T-cell (primary cell): ENCODE results near the gene SIM2. TPM values are rescaled to one million over a fixed set of nuclear protein-coding genes. Genes with fewer than 3 reads are reported as not detected.

Experiments
- ATAC-seq, 4 experiments: fragments of 200-7000 bp in 3 of 4; fragments of 150-1000 bp in 1 of 4; cut with Tn5 transposase; replicated peaks in 1 of 4; 1 replicate in 3 of 4; 2 replicates in 1 of 4; pipeline ENCODE4 v1.10.0; 2021; ENCODE audit warnings: moderate library complexity in 3 of 4, mild to moderate bottlenecking in 2 of 4, moderate number of reproducible peaks in 1 of 4
- CTCF ChIA-PET, 2 donors: fragments of 300-600 bp; sonication (Branson Sonifier 250); formaldehyde crosslinking; loops; one replicate each; lab custom pipeline; 2022; ENCODE audit warnings: antibody characterized with exemption in 2 of 2; lab: Charles Lee
- POLR2A ChIA-PET, 2 donors: fragments of 300-600 bp; sonication (Branson Sonifier 250); formaldehyde crosslinking; loops; one replicate each; lab custom pipeline; 2022; ENCODE audit warnings: antibody characterized with exemption in 2 of 2; lab: Charles Lee
- DNase-seq, 35 experiments: peaks; one replicate each; pipeline versions ENCODE4 v3.0.0 to v3.0.0-alpha.2; 2013 to 2023
- H3K27ac ChIP-seq: one replicate; pipeline ENCODE4 v1.5.1; 2013; ENCODE audit warnings: low read length
- H3K27me3 ChIP-seq, 2 experiments: replicated peaks in 1 of 2; 1 replicate in 1 of 2; 2 replicates in 1 of 2; pipeline versions ENCODE4 v1.6.1 to v1.7.0; 2013; ENCODE audit warnings: low read length in 1 of 2, mixed read lengths in 1 of 2; ENCODE audit not compliant: control insufficient read depth in 2 of 2, insufficient read depth in 2 of 2; ENCODE audit errors: extremely low read depth in 1 of 2
- H3K36me3 ChIP-seq, 2 donors: 1 replicate in 1 of 2; 2 replicates in 1 of 2; pipeline versions ENCODE4 v1.6.1 to v1.7.0; 2013; ENCODE audit warnings: low read length in 1 of 2; ENCODE audit not compliant: control insufficient read depth in 2 of 2, insufficient read depth in 1 of 2; ENCODE audit errors: extremely low read depth in 1 of 2
- H3K4me1 ChIP-seq, 2 experiments: 1 replicate in 1 of 2; 2 replicates in 1 of 2; pipeline versions ENCODE4 v1.6.1 to v1.7.0; 2013; ENCODE audit warnings: low read length in 2 of 2, mixed read lengths in 1 of 2; ENCODE audit not compliant: insufficient read depth in 2 of 2, control insufficient read depth in 1 of 2; ENCODE audit errors: extremely low read depth in 1 of 2
- H3K4me3 ChIP-seq, 2 donors: 1 replicate in 1 of 2; 2 replicates in 1 of 2; pipeline versions ENCODE4 v1.5.1 to v1.7.0; 2013; ENCODE audit warnings: mild to moderate bottlenecking in 2 of 2, low read length in 1 of 2, moderate library complexity in 1 of 2; ENCODE audit not compliant: control insufficient read depth in 1 of 2; ENCODE audit errors: extremely low read depth in 1 of 2
- H3K9me3 ChIP-seq: 2 replicates; pipeline ENCODE4 v1.7.0; 2013
- H3K27ac Mint-ChIP-seq, 2 donors: one replicate each; pipeline ENCODE4 v1.8.0; 2020 to 2021; ENCODE audit warnings: mild to moderate bottlenecking in 2 of 2, mixed read lengths in 2 of 2
- H3K27me3 Mint-ChIP-seq, 2 donors: one replicate each; pipeline ENCODE4 v1.8.0; 2021 to 2022; ENCODE audit warnings: mixed read lengths in 2 of 2
- H3K36me3 Mint-ChIP-seq: one replicate; pipeline ENCODE4 v1.8.0; 2021; ENCODE audit warnings: mixed read lengths
- H3K4me1 Mint-ChIP-seq, 3 donors: one replicate each; pipeline ENCODE4 v1.8.0; 2020 to 2022; ENCODE audit warnings: mixed read lengths in 3 of 3, mild to moderate bottlenecking in 1 of 3
- H3K4me3 Mint-ChIP-seq, 3 donors: one replicate each; pipeline ENCODE4 v1.8.0; 2020 to 2022; ENCODE audit warnings: mild to moderate bottlenecking in 3 of 3, mixed read lengths in 3 of 3, moderate library complexity in 3 of 3
- H3K9me3 Mint-ChIP-seq, 3 donors: one replicate each; pipeline ENCODE4 v1.8.0; 2020 to 2022; ENCODE audit warnings: mixed read lengths in 3 of 3
- WGBS: methylation state at CpG from one replicate; pipeline ENCODE4 v1.1.5; 2013; ENCODE audit warnings: missing lambda C conversion rate; ENCODE audit not compliant: insufficient coverage; 5-methylcytosine and 5-hydroxymethylcytosine counted together
- total RNA-seq, 35 experiments: library from RNA in 6 of 35; stranded (reverse) in 6 of 35; fragments of 120-200 nt in 1 of 35; gene quantifications; one replicate each; pipeline versions ENCODE4 v1.2.1 to v1.2.4 and lab custom pipeline; 2013 to 2026

The SIM2 gene
- total RNA-seq, 5 donors from 2014 or later (not counting 1 experiment from before 2014, with no cell fraction given), result 0.10 to 0.16 (median 0.12) TPM; not detected in 2

DNA sequence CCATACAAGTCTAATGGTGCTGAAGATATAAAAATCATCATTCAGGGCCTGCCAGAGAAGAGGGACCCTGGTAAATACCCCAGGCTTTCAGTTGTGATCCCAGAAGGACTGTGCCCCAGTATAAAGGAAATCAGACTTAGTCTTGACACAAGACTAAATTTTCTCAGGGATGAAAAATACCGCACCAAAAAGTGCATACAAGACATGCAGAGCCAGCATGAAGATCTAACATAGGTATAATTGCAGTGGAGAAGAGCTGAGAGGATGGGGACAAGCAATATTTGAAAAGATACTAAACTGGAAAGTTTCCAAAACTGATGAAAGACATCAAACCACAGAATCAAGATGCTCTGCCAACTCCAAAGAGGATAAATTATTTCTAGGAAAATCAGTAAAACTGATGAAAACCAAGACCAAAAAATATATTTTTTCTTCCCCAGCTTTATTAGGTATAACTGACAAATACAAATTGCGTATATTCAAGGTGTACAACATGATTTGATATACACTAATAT is 17.7 kb upstream of the SIM2 start:
- CTCF ChIA-PET, result no interaction called here

DNA sequence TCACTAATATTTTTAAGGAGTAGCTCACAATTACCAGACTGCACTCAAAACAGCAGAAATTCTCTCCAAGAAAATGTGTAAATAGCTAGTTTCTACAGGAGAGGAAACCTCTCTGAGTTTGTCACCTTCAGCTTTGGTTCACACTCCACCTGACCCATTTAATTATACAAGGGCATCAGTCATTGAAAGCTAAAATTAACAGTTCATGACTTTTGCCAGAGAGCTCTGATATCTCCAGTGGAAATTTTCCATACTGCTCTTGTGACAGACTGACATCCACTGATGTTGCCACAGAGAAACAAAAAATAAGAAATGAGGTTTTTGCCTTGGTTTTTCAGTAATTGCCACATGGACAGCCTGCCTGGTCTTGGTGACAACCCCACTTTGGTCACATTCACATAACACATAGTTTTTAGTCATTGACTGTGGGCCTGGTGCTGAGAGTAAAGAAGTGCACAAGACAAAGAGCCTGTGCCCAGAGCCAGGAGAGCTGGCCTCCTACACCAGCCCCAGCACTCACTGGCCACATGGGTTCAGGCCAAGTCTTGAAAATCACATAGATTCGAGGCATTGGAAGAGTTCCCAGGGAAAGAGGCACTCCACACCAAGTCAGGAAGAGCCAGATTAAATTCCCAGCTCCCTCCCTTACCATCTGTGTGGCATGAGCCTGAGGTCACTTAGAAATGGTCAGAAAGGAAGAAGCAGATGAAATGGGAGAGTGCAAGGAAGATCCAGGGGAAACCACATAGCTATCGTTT is 13.8 kb upstream of the SIM2 start:
- CTCF ChIA-PET, result no interaction called here
- H3K36me3 Mint-ChIP-seq, result no peaks in the 10 kb centered on the region
- DNase-seq (no peak), ATAC-seq (no peak)
- WGBS, result no CpG with 5 or more reads among the region's 2 CpGs
- H3K9me3 Mint-ChIP-seq, result peaks cover 5 to 23% (median 13%) of the 10 kb centered on the region in 3 donors
- H3K4me1 Mint-ChIP-seq, result no peaks in the 10 kb centered on the region
- no peak overlapping the region for H3K27ac ChIP-seq
- peaks cover 68 to 70% of the 10 kb centered on the region in 2 donors for H3K27me3 Mint-ChIP-seq
- peaks cover 5% of the 10 kb centered on the region for H3K9me3 ChIP-seq
- H3K27me3 ChIP-seq, result peaks cover 29 to 33% of the 10 kb centered on the region in 2 experiments
- POLR2A ChIA-PET, result no interaction called here
- no peak overlapping the region for H3K27ac Mint-ChIP-seq
- no peaks in the 10 kb centered on the region for H3K4me1 ChIP-seq
- H3K4me3 ChIP-seq, result no peak overlapping the region
- no peak overlapping the region for H3K4me3 Mint-ChIP-seq
- H3K36me3 ChIP-seq, result no peaks in the 10 kb centered on the region

More for the DNA sequence above, 17.7 kb upstream of the SIM2 start:
- H3K4me1 Mint-ChIP-seq, result no peaks in the 10 kb centered on the region
- peaks cover 9 to 28% (median 14%) of the 10 kb centered on the region in 3 donors for H3K9me3 Mint-ChIP-seq
- H3K4me3 ChIP-seq, result no peak overlapping the region
- DNase-seq (no peak), ATAC-seq (no peak)
- H3K27me3 Mint-ChIP-seq, result peaks cover 67 to 69% of the 10 kb centered on the region in 2 donors
- peaks cover 16 to 24% of the 10 kb centered on the region in 2 experiments for H3K27me3 ChIP-seq
- H3K27ac ChIP-seq, result no peak overlapping the region
- H3K27ac Mint-ChIP-seq, result no peak overlapping the region
- H3K9me3 ChIP-seq, result peaks cover 5% of the 10 kb centered on the region
- H3K36me3 ChIP-seq, result no peaks in the 10 kb centered on the region
- POLR2A ChIA-PET, result no interaction called here
- H3K4me3 Mint-ChIP-seq, result no peak overlapping the region
- H3K36me3 Mint-ChIP-seq, result peaks cover 1% of the 10 kb centered on the region
- H3K4me1 ChIP-seq, result no peaks in the 10 kb centered on the region
- 80% methylated on average over 1 of the region's 2 CpGs for WGBS

- DNase-seq, result no peak
- POLR2A ChIA-PET, result no interaction called here
- WGBS, result no CpG with 5 or more reads among the region's 6 CpGs
Measured at GRCh38 chr21:36686955-36687354, 12.0 kb upstream of the SIM2 start.

GRCh38 chr21:36688324-36688723 is 10.6 kb upstream of the SIM2 start:
- ATAC-seq, result no peak

More at GRCh38 chr21:36686955-36687354, 12.0 kb upstream of the SIM2 start:
- no peak for ATAC-seq
- Mint-ChIP-seq H3K27ac (no peak overlapping the region), H3K4me1 (peaks cover 0 to 5% (median 3%) of the 10 kb centered on the region in 3 donors), H3K9me3 (peaks cover 0 to 5% (median under 1%) of the 10 kb centered on the region in 3 donors), H3K4me3 (no peak overlapping the region), H3K27me3 (peaks cover 73 to 74% of the 10 kb centered on the region in 2 donors), H3K36me3 (no peaks in the 10 kb centered on the region)
- H3K4me3 ChIP-seq, result no peak overlapping the region
- H3K27me3 ChIP-seq, result peaks cover 35 to 39% of the 10 kb centered on the region in 2 experiments
- no peaks in the 10 kb centered on the region for H3K36me3 ChIP-seq
- H3K27ac ChIP-seq, result no peak overlapping the region
- H3K4me1 ChIP-seq, result no peaks in the 10 kb centered on the region
- CTCF ChIA-PET, result no interaction called here
- no peaks in the 10 kb centered on the region for H3K9me3 ChIP-seq

DNA sequence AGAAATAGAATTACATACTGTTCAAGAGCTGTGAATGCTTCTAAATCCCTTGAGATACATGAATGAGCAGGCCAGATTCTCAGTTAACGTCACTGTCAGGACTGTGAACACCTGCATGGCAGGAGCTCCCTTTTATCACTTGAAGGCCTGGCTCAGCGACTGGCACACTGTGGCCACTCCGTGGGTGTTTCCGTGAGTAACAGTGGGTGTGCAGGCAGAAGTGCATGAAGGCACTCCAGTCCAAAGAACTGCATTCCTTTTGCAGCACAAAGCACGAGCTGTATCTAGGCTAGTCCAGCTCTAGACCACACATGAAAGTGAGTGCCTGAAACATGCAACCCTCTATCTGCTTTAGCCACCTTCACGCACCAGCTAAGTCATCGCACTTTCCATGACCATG is 9.6 kb upstream of the SIM2 start:
- H3K27me3 Mint-ChIP-seq, result peaks cover 72 to 76% of the 10 kb centered on the region in 2 donors
- H3K4me1 Mint-ChIP-seq, result peaks cover 11 to 19% (median 15%) of the 10 kb centered on the region in 3 donors
- no peak overlapping the region for H3K27ac Mint-ChIP-seq
- POLR2A ChIA-PET, result interaction anchor here in 1 of 2 donors (0.6 kb wide), 1 partner anchor 156 kb away, joined by 3 read pairs; no protein-coding TSS in a partner anchor
- no peaks in the 10 kb centered on the region for H3K36me3 ChIP-seq
- peaks cover 45 to 56% of the 10 kb centered on the region in 2 experiments for H3K27me3 ChIP-seq
- H3K4me3 Mint-ChIP-seq, result no peak overlapping the region
- H3K9me3 ChIP-seq, result no peaks in the 10 kb centered on the region
- WGBS, result 77% methylated on average over 7 of the region's 7 CpGs
- no peaks in the 10 kb centered on the region for H3K9me3 Mint-ChIP-seq
- DNase-seq, result no peak
- H3K27ac ChIP-seq, result no peak overlapping the region
- no peaks in the 10 kb centered on the region for H3K36me3 Mint-ChIP-seq
- CTCF ChIA-PET, result no interaction called here
- H3K4me1 ChIP-seq, result peaks cover 0 to 11% of the 10 kb centered on the region in 2 experiments
- H3K4me3 ChIP-seq, result no peak overlapping the region
- ATAC-seq, result no peak

More at GRCh38 chr21:36688324-36688723, 10.6 kb upstream of the SIM2 start:
- Mint-ChIP-seq H3K4me3 (no peak overlapping the region), H3K36me3 (no peaks in the 10 kb centered on the region), H3K9me3 (no peaks in the 10 kb centered on the region), H3K27me3 (peaks cover 72% of the 10 kb centered on the region in 2 donors), H3K4me1 (peaks cover 5 to 11% (median 11%) of the 10 kb centered on the region in 3 donors), H3K27ac (no peak overlapping the region)
- WGBS, result 30% methylated on average over 3 of the region's 6 CpGs
- Histone ChIP-seq H3K36me3 (no peaks in the 10 kb centered on the region), H3K27ac (no peak overlapping the region), H3K4me1 (peaks cover 0 to 9% of the 10 kb centered on the region in 2 experiments), H3K27me3 (peaks cover 41 to 47% of the 10 kb centered on the region in 2 experiments), H3K4me3 (no peak overlapping the region), H3K9me3 (no peaks in the 10 kb centered on the region)
- POLR2A ChIA-PET, result no interaction called here
- DNase-seq, result no peak
- CTCF ChIA-PET, result no interaction called here

DNA sequence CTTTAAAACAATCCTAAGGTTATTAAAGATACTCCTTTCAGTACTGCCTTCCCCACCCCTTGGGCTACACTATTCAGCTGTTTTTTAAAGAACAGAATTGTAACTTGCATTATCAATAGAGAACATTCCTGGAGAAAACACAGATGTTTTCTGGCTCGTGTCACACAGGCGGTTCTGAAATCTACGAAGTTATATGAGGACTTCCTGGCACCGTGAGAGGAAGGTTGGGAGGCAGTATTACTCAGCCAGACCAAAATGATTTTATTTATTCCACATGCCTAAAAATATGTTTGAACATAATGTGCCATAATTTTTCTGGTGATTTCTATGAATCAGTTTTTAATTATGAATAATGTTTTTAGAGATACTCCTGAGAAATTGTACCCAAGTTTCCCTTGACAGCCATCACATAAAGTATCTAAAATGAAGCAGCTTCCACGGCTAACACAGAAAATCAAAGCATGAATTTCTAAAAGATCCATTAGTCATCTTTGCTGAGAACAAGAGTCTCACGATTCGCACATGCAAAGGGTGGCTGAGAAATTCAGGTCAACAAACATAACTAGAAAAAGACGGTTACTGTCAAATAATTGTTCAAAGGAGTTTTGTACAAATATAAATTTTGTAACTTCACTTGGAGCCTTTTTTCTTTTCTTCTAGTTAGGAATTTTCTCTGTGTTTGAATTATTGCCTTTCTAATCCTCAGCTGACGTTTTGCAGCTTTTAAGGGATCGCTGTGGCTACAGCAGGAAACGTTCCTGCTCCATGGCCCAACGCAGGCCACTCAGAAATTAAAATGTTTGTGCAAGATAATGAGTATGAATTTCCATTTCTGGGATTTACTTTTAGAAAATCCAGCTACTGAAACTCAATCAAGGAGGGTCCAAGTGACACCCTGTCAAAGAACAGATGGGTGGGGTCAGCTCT is 8.0 kb upstream of the SIM2 start:
- Mint-ChIP-seq H3K4me1 (peaks cover 11 to 21% (median 15%) of the 10 kb centered on the region in 3 donors), H3K27ac (no peak overlapping the region), H3K4me3 (no peak overlapping the region), H3K36me3 (no peaks in the 10 kb centered on the region), H3K27me3 (peaks cover 74 to 81% of the 10 kb centered on the region in 2 donors), H3K9me3 (no peaks in the 10 kb centered on the region)
- ChIA-PET CTCF (no interaction called here), POLR2A (no interaction called here)
- WGBS, result no CpG with 5 or more reads among the region's 12 CpGs
- no peak overlapping the region for H3K27ac ChIP-seq
- peaks cover 0 to 11% of the 10 kb centered on the region in 2 experiments for H3K4me1 ChIP-seq
- no peaks in the 10 kb centered on the region for H3K9me3 ChIP-seq
- DNase-seq (no peak), ATAC-seq (no peak)
- H3K4me3 ChIP-seq, result no peak overlapping the region
- H3K27me3 ChIP-seq, result peaks cover 47 to 64% of the 10 kb centered on the region in 2 experiments
- no peaks in the 10 kb centered on the region for H3K36me3 ChIP-seq
